ENCODE data around the gene ZFYVE9. TPM values are rescaled to one million over a fixed set of nuclear protein-coding genes. Genes with fewer than 3 reads are reported as not detected.

The ZFYVE9 gene
- total RNA-seq, 1 donor from 2014 or later = 11.1 TPM

GRCh38 chr1:52323731-52324130 lies 181.8 kb downstream of the ZFYVE9 start:
- DNase-seq (ENCODE audit: low spot score) (no peak), ATAC-seq (no peak)

GRCh38 chr1:52325786-52326185 lies 183.9 kb downstream of the ZFYVE9 start:
- ATAC-seq = no peak
- DNase-seq (ENCODE audit: low spot score) = no peak

DNA sequence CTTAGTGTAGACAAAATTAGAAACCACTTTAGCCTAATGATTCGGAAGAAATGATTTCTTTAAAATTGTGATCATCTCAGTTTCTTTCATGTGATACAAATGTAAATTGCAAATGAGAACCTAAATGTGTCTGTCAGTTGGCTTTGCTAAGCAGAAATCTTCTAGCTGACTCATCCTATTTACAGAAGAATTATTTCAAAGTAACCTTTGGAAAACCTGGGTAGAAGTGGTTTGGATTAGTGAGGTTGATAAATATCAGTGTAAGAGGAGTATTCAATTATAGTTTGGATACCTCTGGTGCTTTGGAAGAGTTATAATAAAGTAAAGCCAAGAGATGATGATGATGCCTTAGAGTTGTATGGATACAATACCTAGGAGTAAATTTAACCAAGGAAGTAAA lies 186.7 kb downstream of the ZFYVE9 start:
- no peak for DNase-seq (ENCODE audit: low spot score)
- no peak for ATAC-seq

GRCh38 chr1:52332411-52332810 lies 190.5 kb downstream of the ZFYVE9 start:
- DNase-seq (ENCODE audit: low spot score) (no peak), ATAC-seq (no peak)

- ATAC-seq (no peak), DNase-seq (ENCODE audit: low spot score) (no peak)
These were observed 193.1 kb downstream of the ZFYVE9 start for GRCh38 chr1:52334906-52335528.

- DNase-seq (ENCODE audit: low spot score) = no peak
These were observed 195.6 kb downstream of the ZFYVE9 start for GRCh38 chr1:52337439-52337838.

GRCh38 chr1:52341655-52342260 lies 199.9 kb downstream of the ZFYVE9 start:
- DNase-seq (ENCODE audit: low spot score) (no peak), ATAC-seq (no peak)

More at GRCh38 chr1:52337439-52337838, 195.6 kb downstream of the ZFYVE9 start:
- ATAC-seq = no peak

DNA sequence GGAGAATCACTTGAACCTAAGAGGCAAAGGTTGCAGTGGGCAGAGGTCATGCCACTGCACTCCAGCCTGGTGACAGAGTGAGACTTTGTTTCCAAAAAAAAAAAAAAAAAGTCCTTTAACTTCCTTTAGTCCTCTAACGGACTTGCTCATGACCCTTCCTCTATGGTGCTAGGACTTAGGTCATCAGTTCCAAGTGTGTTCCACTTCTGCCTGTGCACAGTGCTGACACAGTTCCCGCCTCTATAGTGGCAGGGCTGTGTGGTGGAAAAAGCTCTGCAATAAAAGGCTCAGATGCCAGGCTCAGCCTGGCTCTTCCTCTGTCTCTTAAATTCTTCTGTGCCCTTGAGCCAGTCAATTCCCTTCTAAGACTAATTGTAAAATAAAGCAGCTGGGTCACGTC lies 202.1 kb downstream of the ZFYVE9 start:
- peak; percentile 21 for ATAC-seq
- DNase-seq (ENCODE audit: low spot score) = no peak

- no peak for DNase-seq (ENCODE audit: low spot score)
- peak; percentile 77 for ATAC-seq
These were observed 203.4 kb downstream of the ZFYVE9 start for GRCh38 chr1:52345252-52345651.

DNA sequence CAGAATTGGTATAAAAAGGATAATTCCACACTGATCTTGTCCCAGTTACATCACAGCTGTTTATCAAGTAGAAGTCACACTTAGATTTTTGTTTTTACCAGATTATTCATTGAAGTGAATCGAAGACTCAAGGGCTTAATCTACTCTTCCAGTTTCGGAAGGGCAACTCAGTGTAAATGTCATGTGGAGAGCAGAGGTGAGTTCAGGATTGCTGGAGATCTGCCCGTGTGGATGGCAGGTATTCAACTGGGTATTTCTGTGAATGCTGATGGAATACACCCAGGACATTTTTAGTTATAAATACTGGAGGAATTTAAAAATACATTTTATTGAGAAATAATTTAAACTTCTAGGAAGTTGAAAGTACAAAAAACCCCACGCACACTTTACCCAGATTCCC lies 204.8 kb downstream of the ZFYVE9 start:
- ATAC-seq (peak; percentile 83), DNase-seq (ENCODE audit: low spot score) (peak; percentile 79)

- DNase-seq (ENCODE audit: low spot score) = no peak
- ATAC-seq = peak; percentile 44
These were observed 206.9 kb downstream of the ZFYVE9 start for GRCh38 chr1:52348704-52349300.

GRCh38 chr1:52352690-52353089 lies 210.8 kb downstream of the ZFYVE9 start:
- DNase-seq (ENCODE audit: low spot score) = no peak

DNA sequence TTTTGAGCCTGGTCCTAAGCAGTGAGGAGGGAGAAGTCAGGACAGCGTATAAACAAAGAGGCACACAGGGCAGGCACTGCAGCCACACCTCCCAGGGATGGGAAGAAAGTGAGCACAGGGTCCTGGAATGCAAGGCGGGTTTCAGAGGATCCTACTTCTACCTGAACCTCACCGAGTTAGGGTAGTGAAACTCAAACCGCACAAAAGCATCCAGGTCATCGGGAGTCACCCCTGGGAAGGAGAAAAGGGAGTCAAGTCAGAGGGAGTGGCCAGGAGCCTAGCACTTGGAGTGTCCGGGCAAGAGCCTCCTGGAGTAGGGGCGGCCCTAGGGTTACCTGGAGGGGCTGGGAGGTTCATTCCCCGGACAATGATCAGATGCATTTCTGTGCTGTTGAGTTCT lies 213.5 kb downstream of the ZFYVE9 start:
- DNase-seq (ENCODE audit: low spot score) (no peak), ATAC-seq (no peak)

More at GRCh38 chr1:52352690-52353089, 210.8 kb downstream of the ZFYVE9 start:
- ATAC-seq = no peak

DNA sequence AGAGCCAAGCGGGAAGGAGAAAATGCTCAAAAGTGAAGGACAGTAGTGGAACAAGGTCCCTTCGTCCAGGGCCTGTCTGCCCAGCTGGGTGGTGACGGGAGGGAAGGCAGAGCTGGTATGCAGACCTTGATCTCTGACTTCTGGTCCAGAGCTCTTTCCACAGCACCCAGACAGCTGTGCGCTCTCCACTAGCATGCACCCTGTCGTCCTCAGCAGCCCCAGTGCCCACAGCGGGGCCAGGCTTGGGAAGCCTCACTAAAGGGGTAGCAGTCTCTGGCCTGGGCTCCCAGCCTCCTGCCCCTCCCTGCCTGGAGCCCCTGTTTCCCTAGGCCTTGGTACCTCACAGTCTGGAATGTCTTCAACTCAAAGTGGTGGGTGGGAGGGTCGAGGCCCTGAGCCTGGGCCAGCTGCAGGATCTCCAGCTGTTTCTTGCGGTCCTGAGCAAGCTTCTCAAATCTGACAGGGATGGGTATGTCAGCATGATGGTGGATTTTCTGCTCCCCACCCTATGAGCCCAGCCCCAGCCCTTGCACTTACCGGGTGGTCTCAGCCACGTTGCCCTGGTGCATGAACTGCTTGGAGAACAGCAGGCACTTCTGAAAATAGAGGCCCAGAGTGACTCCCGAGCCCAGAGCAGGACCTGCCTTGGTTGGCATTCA lies 214.1 kb downstream of the ZFYVE9 start:
- ATAC-seq (no peak), DNase-seq (ENCODE audit: low spot score) (no peak)

DNA sequence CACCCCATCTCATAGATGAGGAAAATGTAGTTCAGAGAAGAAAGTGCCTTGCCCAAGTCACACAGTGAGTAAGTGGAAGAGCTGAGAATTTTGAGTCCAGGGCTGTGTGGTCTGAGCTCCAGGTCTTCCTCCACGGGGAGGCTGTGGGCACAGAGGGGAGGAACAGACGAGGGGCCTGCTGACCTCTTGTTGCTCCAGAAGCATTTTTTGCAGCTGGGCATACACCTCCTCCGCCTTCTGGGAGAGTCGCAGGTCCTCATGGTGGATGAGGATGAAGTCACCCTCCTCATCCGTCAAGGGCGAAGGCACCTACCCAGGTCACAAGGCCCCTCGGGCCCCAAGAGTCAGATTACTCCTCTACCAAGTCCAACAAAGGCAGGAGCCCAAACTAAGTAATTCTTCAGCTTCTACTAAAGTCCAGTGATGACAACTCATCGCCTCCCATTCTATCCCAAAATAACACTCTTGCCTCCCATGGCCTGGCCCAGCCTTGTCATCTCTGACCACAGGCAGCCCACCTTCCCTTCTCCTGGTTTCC lies 215.0 kb downstream of the ZFYVE9 start:
- no peak for DNase-seq (ENCODE audit: low spot score)
- no peak for ATAC-seq

GRCh38 chr1:52357397-52357796 lies 215.5 kb downstream of the ZFYVE9 start:
- DNase-seq (ENCODE audit: low spot score) (no peak), ATAC-seq (no peak)

DNA sequence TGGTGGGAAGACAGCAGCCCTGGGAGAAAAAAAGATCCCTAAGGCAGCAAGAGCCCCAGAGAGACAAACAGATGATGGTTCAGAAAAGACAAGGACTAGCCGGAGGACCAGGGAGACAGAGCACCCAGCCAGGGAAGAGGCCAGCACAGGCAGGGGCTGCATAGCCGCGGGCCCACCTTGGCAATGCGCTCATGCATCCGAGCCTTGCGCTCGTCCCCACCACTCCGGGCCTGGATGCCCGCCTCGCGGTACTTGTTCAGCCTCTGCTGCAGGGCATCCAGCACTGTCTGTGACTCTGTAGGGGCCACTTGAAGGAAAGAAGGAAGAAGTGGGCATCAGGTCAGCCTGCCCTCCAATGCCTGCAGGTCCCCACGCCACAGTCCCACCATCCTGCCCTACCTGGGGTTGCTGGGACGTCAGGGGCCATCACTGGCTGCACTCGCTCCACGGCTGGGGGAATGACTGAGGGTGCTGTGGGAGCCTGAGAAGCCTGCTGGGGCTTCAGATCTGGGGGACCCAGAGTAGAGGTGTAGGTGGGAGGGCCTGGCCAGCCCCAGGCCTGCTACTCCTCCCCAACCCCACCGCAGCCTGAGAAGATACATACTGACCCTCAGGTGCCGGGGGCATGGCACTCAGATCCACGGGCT lies 217.1 kb downstream of the ZFYVE9 start:
- DNase-seq (ENCODE audit: low spot score) (no peak), ATAC-seq (no peak)

DNA sequence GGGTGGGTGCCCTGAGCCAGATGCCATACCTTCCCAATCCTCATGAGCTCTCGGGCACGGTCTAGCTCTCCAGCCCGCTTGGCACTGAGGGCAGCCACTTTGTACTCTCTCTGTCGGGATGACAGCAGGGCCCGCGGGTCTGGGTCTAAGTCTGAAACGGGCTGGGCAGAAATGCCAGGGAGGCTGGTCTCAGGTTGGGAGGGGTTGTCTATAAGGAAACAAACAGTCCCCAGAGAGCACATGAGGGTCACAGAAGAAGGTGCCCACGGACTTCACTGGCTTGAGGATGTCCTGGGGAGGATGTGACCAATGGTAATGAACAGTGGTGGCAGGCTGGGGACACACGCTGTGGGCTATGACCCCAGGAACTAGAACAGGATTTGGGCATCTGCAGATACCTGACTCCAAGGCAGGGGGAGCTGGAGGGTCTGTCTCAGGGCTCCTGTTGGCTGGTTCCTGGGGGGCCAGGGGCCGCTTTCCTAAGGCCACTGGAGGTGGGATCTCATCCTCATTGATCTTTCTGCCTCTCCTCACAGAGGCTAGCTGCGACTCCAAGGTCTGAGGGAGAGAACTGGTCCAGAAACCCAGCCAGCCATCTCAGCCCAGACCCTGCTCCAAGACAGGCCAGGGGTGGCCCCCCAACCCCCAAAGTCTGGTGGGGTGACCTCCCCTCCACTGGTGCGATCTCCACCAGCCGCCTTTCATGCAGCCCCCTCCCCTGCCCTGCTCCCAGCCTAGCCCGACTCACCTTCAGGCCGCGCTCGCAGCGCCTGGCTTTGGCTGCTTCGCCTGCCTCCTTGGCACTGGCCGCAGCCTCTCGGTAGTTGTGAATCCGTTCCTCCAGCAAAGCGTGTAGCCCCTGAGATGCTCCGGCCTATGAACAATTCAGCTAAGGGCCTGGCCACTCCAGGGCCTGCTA lies 218.0 kb downstream of the ZFYVE9 start:
- ATAC-seq (no peak), DNase-seq (ENCODE audit: low spot score) (no peak)

GRCh38 chr1:52360595-52360968 lies 218.7 kb downstream of the ZFYVE9 start:
- ATAC-seq (no peak), DNase-seq (ENCODE audit: low spot score) (no peak)

DNA sequence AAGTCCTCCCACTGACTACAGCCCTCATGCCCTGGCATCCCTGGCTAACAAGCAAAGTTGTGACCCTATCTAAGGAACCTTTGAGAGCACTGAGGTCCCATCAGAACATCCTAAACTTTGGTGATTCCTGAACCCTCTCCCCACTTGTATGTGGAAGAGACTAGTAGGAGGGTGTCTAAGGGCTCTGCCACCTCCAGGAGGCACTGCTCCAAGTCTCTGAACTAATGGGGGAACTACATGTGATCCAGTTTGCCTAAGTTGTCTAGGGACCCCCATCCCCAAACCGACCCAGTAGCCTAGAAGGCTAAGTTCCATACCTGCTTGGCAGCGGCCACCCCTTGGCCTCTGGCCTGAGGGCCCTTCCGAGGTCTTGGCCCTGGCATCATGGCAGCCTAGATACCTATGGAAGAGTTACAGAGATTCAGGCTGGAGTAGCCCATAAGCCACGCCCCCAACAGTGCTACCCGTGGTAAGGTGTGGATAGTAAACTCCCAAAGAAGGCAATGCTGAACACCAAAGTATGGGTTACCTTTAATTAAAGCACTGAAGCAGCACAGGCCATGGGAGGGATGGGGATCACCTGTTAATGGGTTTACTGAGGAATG lies 222.4 kb downstream of the ZFYVE9 start:
- no peak for ATAC-seq
- DNase-seq (ENCODE audit: low spot score) = no peak
